ENCODE measurements around the gene C16orf82.

DNA sequence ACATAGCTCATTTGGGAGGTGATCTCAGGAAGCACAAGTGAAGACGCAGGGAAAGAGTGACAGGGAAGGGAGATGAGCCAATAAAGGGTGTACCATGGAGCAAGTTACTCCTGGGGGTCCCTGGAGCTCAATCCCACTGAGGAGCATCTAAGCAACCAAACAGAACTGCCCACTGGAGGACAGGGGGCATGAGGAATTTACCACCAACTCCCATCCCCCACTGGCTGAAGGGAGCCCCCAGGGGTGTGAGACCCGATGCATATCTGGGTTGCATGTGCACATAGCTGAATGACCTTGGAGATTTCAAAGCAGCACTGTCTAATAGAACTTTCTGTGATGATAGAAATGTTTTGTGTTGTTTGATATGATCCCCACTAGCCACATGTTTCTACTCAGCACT is 29.6 kb downstream of the C16orf82 start:
- TF ChIP-seq POLR2A (IDR thresholded peaks at IDR 0.05), result no peak
- TF ChIP-seq, protein P1, sequence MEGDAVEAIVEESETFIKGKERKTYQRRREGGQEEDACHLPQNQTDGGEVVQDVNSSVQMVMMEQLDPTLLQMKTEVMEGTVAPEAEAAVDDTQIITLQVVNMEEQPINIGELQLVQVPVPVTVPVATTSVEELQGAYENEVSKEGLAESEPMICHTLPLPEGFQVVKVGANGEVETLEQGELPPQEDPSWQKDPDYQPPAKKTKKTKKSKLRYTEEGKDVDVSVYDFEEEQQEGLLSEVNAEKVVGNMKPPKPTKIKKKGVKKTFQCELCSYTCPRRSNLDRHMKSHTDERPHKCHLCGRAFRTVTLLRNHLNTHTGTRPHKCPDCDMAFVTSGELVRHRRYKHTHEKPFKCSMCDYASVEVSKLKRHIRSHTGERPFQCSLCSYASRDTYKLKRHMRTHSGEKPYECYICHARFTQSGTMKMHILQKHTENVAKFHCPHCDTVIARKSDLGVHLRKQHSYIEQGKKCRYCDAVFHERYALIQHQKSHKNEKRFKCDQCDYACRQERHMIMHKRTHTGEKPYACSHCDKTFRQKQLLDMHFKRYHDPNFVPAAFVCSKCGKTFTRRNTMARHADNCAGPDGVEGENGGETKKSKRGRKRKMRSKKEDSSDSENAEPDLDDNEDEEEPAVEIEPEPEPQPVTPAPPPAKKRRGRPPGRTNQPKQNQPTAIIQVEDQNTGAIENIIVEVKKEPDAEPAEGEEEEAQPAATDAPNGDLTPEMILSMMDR (IDR thresholded peaks at IDR 0.05), result no peak

All from stomach (tissue), 4 donors.